Caco-2 (cell line): Measurements from ENCODE around the gene EIF1B. TPM values are rescaled to one million over a fixed set of nuclear protein-coding genes. Genes with fewer than 3 reads are reported as not detected.

Experiments used
- BruUV-seq: library from RNA; stranded (reverse); fragments of 400-500 nt; replicated peaks from 2 replicates; lab custom pipeline; 2021; lab: Mats Ljungman, UMichigan
- CTCF ChIA-PET: fragments of 300-600 bp; sonication (Branson Sonifier 250); formaldehyde crosslinking; loops from one replicate; lab custom pipeline; 2022; ENCODE audit warnings: antibody characterized with exemption; lab: Charles Lee
- POLR2A ChIA-PET: fragments of 300-600 bp; sonication (Branson Sonifier 250); formaldehyde crosslinking; loops from one replicate; lab custom pipeline; 2022; ENCODE audit warnings: antibody characterized with exemption; lab: Charles Lee
- DNase-seq, 2 experiments: peaks; one replicate each; pipeline versions ENCODE4 v3.0.0 to v3.0.0-alpha.2; 2020 to 2022
- H3K27me3 ChIP-seq: replicated peaks from 2 replicates; pipeline ENCODE4 v1.6.0; 2011; ENCODE audit warnings: low read length; ENCODE audit not compliant: control insufficient read depth, insufficient read depth
- H3K36me3 ChIP-seq: 2 replicates; pipeline ENCODE4 v1.5.1; 2011; ENCODE audit warnings: low read length; ENCODE audit not compliant: control insufficient read depth, insufficient read depth
- H3K4me1 ChIP-seq: fragments of 250-450 bp; sonication (Bioruptor Pico); 2 replicates; pipeline ENCODE4 v1.5.1; 2020; ENCODE audit warnings: mild to moderate bottlenecking
- H3K4me3 ChIP-seq: 2 replicates; pipeline ENCODE4 v1.5.1; 2011; ENCODE audit warnings: low read depth, mild to moderate bottlenecking, control low read depth, low read length
- H3K9me3 ChIP-seq: fragments of 250-450 bp; sonication (Bioruptor Pico); 2 replicates; pipeline ENCODE4 v1.5.1; 2020; ENCODE audit warnings: mild to moderate bottlenecking, moderate library complexity
- H3K27ac Mint-ChIP-seq: one replicate; pipeline ENCODE4 v1.8.0; 2022; ENCODE audit warnings: mixed read lengths; ENCODE audit not compliant: unreplicated experiment
- H3K27me3 Mint-ChIP-seq: one replicate; pipeline ENCODE4 v1.8.0; 2022; ENCODE audit warnings: mixed read lengths; ENCODE audit not compliant: insufficient read depth, unreplicated experiment
- H3K36me3 Mint-ChIP-seq: one replicate; pipeline ENCODE4 v1.8.0; 2022; ENCODE audit warnings: mild to moderate bottlenecking, mixed read lengths; ENCODE audit not compliant: insufficient read depth, unreplicated experiment
- H3K4me1 Mint-ChIP-seq: one replicate; pipeline ENCODE4 v1.8.0; 2022; ENCODE audit warnings: low read depth, mixed read lengths; ENCODE audit not compliant: unreplicated experiment
- H3K4me3 Mint-ChIP-seq: one replicate; pipeline ENCODE4 v1.8.0; 2022; ENCODE audit warnings: mild to moderate bottlenecking, moderate library complexity, mixed read lengths; ENCODE audit not compliant: unreplicated experiment
- H3K9me3 Mint-ChIP-seq: one replicate; pipeline ENCODE4 v1.8.0; 2022; ENCODE audit warnings: mixed read lengths; ENCODE audit not compliant: unreplicated experiment
- intact Hi-C: fragments of 100-400 bp; cut with micrococcal nuclease; formaldehyde crosslinking; loops from one replicate; pipeline ENCODE4 v1.10.0; 2022; ENCODE audit not compliant: unreplicated experiment
- total RNA-seq: library from RNA; stranded (reverse); gene quantifications from 2 replicates; pipeline ENCODE4 v1.2.3, GENCODE V29; 2022
- TF ChIP-seq, protein P1 (sequence below), 2 experiments: fragments of 200-600 bp in 1 of 2; IDR thresholded peaks; 1 replicate in 1 of 2; 2 replicates in 1 of 2; pipeline versions ENCODE4 v1.5.1 to v1.8.0; 2011 to 2022; ENCODE audit warnings: antibody characterized with exemption in 1 of 2, control low read depth in 1 of 2, inconsistent platforms in 1 of 2, low read depth in 1 of 2, low read length in 1 of 2, mild to moderate bottlenecking in 1 of 2, moderate library complexity in 1 of 2; ENCODE audit not compliant: insufficient read depth in 1 of 2, severe bottlenecking in 1 of 2, unreplicated experiment in 1 of 2

EIF1B gene
- total RNA-seq, 1 experiment from 2014 or later: 45.8 TPM

DNA sequence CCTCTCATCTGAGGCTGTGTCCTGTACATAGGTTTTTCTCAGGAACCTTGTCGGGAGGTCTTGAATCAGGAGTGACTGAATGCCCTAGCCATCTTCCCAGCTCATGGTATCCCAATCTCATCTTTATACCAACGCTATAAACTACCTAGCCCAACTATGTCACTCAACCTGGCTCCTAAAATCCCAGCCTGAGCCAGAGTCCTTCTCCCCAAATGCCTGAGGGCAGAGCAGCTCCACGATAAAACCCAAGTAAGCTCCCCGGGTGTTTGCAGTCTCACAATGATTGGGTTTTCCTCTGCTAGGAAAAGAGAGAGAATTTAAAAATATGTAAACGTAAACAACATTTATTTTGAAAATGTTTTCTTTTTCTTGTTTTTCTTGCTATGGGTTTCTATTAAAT lies 14.4 kb downstream of the EIF1B start:
- Mint-ChIP-seq H3K4me3 (no peak overlapping the region), H3K9me3 (no peaks in the 10 kb centered on the region), H3K36me3 (no peaks in the 10 kb centered on the region), H3K27me3 (peaks cover 2% of the 10 kb centered on the region), H3K27ac (no peak overlapping the region), H3K4me1 (no peaks in the 10 kb centered on the region)
- ChIA-PET POLR2A (no interaction called here), CTCF (no interaction called here)
- no peak overlapping the region for H3K4me3 ChIP-seq
- no peak for DNase-seq
- BruUV-seq: no TSS peak
- H3K9me3 ChIP-seq: no peaks in the 10 kb centered on the region
- intact Hi-C loops: loop anchor here (10.0 kb wide), 1 partner anchor 881 kb away; no protein-coding TSS in a partner anchor
- no peaks in the 10 kb centered on the region for H3K27me3 ChIP-seq
- 0 out of 2 replicates have a peak, but pooled peaks cover 4% of the 10 kb centered on the region for H3K4me1 ChIP-seq
- TF ChIP-seq, protein P1, sequence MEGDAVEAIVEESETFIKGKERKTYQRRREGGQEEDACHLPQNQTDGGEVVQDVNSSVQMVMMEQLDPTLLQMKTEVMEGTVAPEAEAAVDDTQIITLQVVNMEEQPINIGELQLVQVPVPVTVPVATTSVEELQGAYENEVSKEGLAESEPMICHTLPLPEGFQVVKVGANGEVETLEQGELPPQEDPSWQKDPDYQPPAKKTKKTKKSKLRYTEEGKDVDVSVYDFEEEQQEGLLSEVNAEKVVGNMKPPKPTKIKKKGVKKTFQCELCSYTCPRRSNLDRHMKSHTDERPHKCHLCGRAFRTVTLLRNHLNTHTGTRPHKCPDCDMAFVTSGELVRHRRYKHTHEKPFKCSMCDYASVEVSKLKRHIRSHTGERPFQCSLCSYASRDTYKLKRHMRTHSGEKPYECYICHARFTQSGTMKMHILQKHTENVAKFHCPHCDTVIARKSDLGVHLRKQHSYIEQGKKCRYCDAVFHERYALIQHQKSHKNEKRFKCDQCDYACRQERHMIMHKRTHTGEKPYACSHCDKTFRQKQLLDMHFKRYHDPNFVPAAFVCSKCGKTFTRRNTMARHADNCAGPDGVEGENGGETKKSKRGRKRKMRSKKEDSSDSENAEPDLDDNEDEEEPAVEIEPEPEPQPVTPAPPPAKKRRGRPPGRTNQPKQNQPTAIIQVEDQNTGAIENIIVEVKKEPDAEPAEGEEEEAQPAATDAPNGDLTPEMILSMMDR (IDR thresholded peaks at IDR 0.05; ENCODE audit: insufficient read depth in 1 of 2, low read depth in 1 of 2, low read length in 1 of 2, severe bottlenecking in 1 of 2, unreplicated experiment in 1 of 2): no peak
- H3K36me3 ChIP-seq: no peaks in the 10 kb centered on the region

DNA sequence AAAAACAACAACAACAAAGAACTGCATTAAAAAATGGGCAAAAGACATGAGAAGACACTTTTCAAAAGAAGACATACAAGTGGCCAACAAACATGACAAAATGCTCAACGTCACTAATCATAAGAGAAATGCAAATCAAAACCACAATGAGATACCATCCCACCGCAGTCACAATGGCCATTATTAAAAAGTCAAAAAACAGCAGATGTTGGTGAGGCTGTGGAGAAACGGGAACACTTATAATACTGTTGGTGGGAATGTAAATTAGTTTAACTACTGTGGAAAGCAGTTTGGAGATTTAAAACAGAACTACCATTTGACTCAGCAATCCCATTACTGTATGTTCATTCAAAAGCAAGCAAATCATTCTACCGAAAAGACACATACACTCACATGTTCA lies 15.1 kb downstream of the EIF1B start:
- no TSS peak for BruUV-seq
- Histone ChIP-seq H3K4me3 (no peak overlapping the region), H3K4me1 (0 out of 2 replicates have a peak, but pooled peaks cover 4% of the 10 kb centered on the region), H3K27me3 (no peaks in the 10 kb centered on the region), H3K9me3 (no peaks in the 10 kb centered on the region), H3K36me3 (no peaks in the 10 kb centered on the region)
- H3K27me3 Mint-ChIP-seq: no peaks in the 10 kb centered on the region
- ChIA-PET CTCF (no interaction called here), POLR2A (no interaction called here)
- no peaks in the 10 kb centered on the region for H3K9me3 Mint-ChIP-seq
- H3K4me3 Mint-ChIP-seq: no peak overlapping the region
- no peak overlapping the region for H3K27ac Mint-ChIP-seq
- intact Hi-C loops: loop anchor here (5.0 to 10.0 kb wide), 2 partner anchors 880 to 1558 kb away; no protein-coding TSS in a partner anchor
- no peaks in the 10 kb centered on the region for H3K36me3 Mint-ChIP-seq
- TF ChIP-seq, protein P1 (IDR thresholded peaks at IDR 0.05; ENCODE audit: insufficient read depth in 1 of 2, low read depth in 1 of 2, low read length in 1 of 2, severe bottlenecking in 1 of 2, unreplicated experiment in 1 of 2): no peak
- no peak for DNase-seq
- no peaks in the 10 kb centered on the region for H3K4me1 Mint-ChIP-seq

DNA sequence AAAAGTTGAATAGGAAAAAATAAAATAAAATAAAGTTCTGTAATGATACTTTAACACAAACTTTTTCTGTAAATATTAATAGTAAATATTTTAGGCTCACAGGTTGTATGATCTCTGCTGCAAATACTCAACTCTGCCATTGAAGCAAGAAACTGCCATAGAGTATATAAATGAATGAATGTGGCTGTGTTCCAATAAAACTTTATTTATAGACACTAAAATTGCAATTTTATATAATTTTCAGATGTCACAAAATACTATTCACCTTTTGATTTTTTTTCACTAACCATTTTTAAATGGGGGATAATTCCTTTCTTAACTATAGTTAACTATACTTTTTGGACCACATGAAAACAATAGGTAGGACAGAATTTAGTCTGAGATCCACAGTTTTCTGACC lies 16.0 kb downstream of the EIF1B start:
- no peak overlapping the region for H3K4me3 ChIP-seq
- ChIA-PET POLR2A (no interaction called here), CTCF (no interaction called here)
- intact Hi-C loops: loop anchor here (5.0 to 10.0 kb wide), 2 partner anchors 879 to 1557 kb away; no protein-coding TSS in a partner anchor
- no peak overlapping the region for H3K4me3 Mint-ChIP-seq
- BruUV-seq: no TSS peak
- H3K9me3 ChIP-seq: no peaks in the 10 kb centered on the region
- H3K9me3 Mint-ChIP-seq: no peaks in the 10 kb centered on the region
- no peak overlapping the region for H3K27ac Mint-ChIP-seq
- no peaks in the 10 kb centered on the region for H3K36me3 ChIP-seq
- H3K27me3 ChIP-seq: no peaks in the 10 kb centered on the region
- 0 out of 2 replicates have a peak, but pooled peaks cover 4% of the 10 kb centered on the region for H3K4me1 ChIP-seq
- no peak for DNase-seq
- no peaks in the 10 kb centered on the region for H3K36me3 Mint-ChIP-seq
- H3K4me1 Mint-ChIP-seq: no peaks in the 10 kb centered on the region
- H3K27me3 Mint-ChIP-seq: no peaks in the 10 kb centered on the region
- TF ChIP-seq, protein P1 (IDR thresholded peaks at IDR 0.05; ENCODE audit: insufficient read depth in 1 of 2, low read depth in 1 of 2, low read length in 1 of 2, severe bottlenecking in 1 of 2, unreplicated experiment in 1 of 2): no peak
